Mesendoderm (in vitro differentiated cells): ENCODE measurements around the gene PRAMEF17.
"Not testable (repeated sequence)": the region's sequence is repeated elsewhere in the genome, so short reads cannot be mapped to it uniquely, and the experiment has no call there.

ENCODE experiments used
- DNase-seq: peaks from one replicate; pipeline ENCODE4 v3.0.0; 2013
- H2AK5ac ChIP-seq: 2 replicates; pipeline ENCODE4 v1.6.1; 2013; ENCODE audit warnings: low read length, inconsistent platforms
- H2BK120ac ChIP-seq: 2 replicates; pipeline ENCODE4 v1.6.1; 2013; ENCODE audit warnings: low read depth, mild to moderate bottlenecking, low read length, moderate library complexity, mixed read lengths
- H2BK15ac ChIP-seq: replicated peaks from 2 replicates; pipeline ENCODE4 v1.6.1; 2013; ENCODE audit warnings: low read depth, mild to moderate bottlenecking, moderate library complexity
- H2BK5ac ChIP-seq: 2 replicates; pipeline ENCODE4 v1.6.1; 2013; ENCODE audit warnings: low read length, inconsistent platforms
- H3K18ac ChIP-seq: 2 replicates; pipeline ENCODE4 v1.6.1; 2013; ENCODE audit warnings: mild to moderate bottlenecking, low read length, mixed read lengths
- H3K23ac ChIP-seq: one replicate; pipeline ENCODE4 v1.6.1; 2013; ENCODE audit warnings: low read length
- H3K27ac ChIP-seq: 2 replicates; pipeline ENCODE4 v1.5.1; 2013; ENCODE audit warnings: low read depth, mild to moderate bottlenecking, inconsistent platforms, low read length, moderate library complexity
- H3K27me3 ChIP-seq: 2 replicates; pipeline ENCODE4 v1.6.1; 2013; ENCODE audit warnings: low read length, control low read depth, mild to moderate bottlenecking, inconsistent platforms; ENCODE audit not compliant: insufficient read depth, poor library complexity
- H3K36me3 ChIP-seq: 2 replicates; pipeline ENCODE4 v1.6.1; 2013; ENCODE audit warnings: low read length, inconsistent platforms; ENCODE audit not compliant: control insufficient read depth, insufficient read depth
- H3K4ac ChIP-seq: one replicate; pipeline ENCODE4 v1.6.1; 2013; ENCODE audit warnings: low read depth, mild to moderate bottlenecking, low read length, moderate library complexity
- H3K4me1 ChIP-seq: 2 replicates; pipeline ENCODE4 v1.6.1; 2013; ENCODE audit warnings: low read depth, low read length, inconsistent platforms; ENCODE audit not compliant: control insufficient read depth
- H3K4me2 ChIP-seq: 2 replicates; pipeline ENCODE4 v1.6.1; 2013; ENCODE audit warnings: low read length
- H3K4me3 ChIP-seq: 2 replicates; pipeline ENCODE4 v1.5.1; 2013; ENCODE audit warnings: mild to moderate bottlenecking, low read length
- H3K56ac ChIP-seq: one replicate; pipeline ENCODE4 v1.6.1; 2013; ENCODE audit warnings: low read length
- H3K79me1 ChIP-seq: 2 replicates; pipeline ENCODE4 v1.6.1; 2013; ENCODE audit warnings: low read length, inconsistent platforms
- H3K79me2 ChIP-seq: 2 replicates; pipeline ENCODE4 v1.6.1; 2013; ENCODE audit warnings: mild to moderate bottlenecking, low read length; ENCODE audit not compliant: control insufficient read depth, insufficient read depth
- H3K9ac ChIP-seq: 2 replicates; pipeline ENCODE4 v1.6.1; 2013; ENCODE audit warnings: low read length, inconsistent platforms
- H4K5ac ChIP-seq: one replicate; pipeline ENCODE4 v1.6.1; 2013; ENCODE audit warnings: low read length
- H4K8ac ChIP-seq: one replicate; pipeline ENCODE4 v1.6.1; 2013; ENCODE audit warnings: low read depth, mild to moderate bottlenecking, control low read depth, low read length, moderate library complexity
- WGBS: extraction: QIAGEN DNeasy Blood & Tissue Kit; methylation state at CpG from one replicate; pipeline ENCODE4 v1.1.7; 2013; ENCODE audit warnings: low lambda C conversion rate, missing lambda C conversion rate; ENCODE audit not compliant: insufficient coverage; ENCODE audit errors: extremely low coverage; 5-methylcytosine and 5-hydroxymethylcytosine counted together

The PRAMEF17 gene

DNA sequence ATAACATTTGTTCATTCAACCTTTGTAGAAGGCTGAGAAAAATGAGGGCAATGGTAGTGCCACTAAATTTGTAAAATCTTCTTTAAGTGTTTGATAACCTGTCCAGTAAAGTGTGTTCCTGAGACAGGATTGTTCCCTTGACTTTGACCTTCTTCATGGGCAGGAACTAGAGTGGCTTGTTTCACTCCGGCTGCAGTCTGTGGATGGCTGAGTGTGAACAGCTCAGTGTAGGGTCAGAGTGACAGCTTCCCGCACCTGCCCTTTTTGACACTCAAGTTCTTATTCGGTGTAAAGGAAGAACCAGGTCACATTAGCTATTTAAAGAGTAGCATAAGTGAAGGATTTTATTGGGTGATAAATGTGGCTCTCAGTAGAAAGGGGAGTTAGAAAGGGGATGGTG lies 9.1 kb upstream of the PRAMEF17 start:
- WGBS: no CpG with 5 or more reads among the region's 3 CpGs
- not testable (repeated sequence) for H3K4me2 ChIP-seq, H3K4me3 ChIP-seq, H3K4ac ChIP-seq, H3K56ac ChIP-seq, H3K79me1 ChIP-seq, H3K27me3 ChIP-seq, H3K79me2 ChIP-seq, H3K9ac ChIP-seq, H3K23ac ChIP-seq, H3K27ac ChIP-seq, H2BK5ac ChIP-seq, H2BK15ac ChIP-seq, H3K36me3 ChIP-seq, H4K5ac ChIP-seq, H3K18ac ChIP-seq, H2AK5ac ChIP-seq, H3K4me1 ChIP-seq, DNase-seq, H4K8ac ChIP-seq, H2BK120ac ChIP-seq

DNA sequence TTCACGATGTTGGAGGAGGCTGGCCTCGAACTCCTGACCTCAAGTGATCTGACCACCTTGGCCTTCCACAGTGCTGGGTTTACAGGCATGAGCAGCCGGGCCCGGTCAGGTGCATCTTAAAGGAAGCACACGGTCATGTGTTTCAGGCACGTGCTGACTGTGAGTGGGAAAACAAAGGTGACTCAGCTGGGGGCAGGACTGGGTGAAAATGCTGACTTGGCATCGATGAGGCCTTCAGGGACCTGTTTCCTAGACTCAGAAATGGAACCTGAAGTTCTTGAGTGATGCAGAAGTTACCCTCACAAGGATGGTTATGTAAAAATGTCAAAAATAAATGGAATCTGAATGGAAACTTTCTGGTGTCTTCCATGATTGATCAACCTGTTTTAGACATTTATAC lies 3.6 kb downstream of the PRAMEF17 start:
- not testable (repeated sequence) for H3K56ac ChIP-seq, H2BK15ac ChIP-seq, H2BK120ac ChIP-seq, H3K18ac ChIP-seq, H3K36me3 ChIP-seq, H3K4me3 ChIP-seq, H3K79me2 ChIP-seq, H4K8ac ChIP-seq, DNase-seq, H3K23ac ChIP-seq, H3K4me2 ChIP-seq, H2AK5ac ChIP-seq, H3K4me1 ChIP-seq, H2BK5ac ChIP-seq, H4K5ac ChIP-seq, H3K9ac ChIP-seq, H3K4ac ChIP-seq, H3K27ac ChIP-seq, H3K79me1 ChIP-seq, H3K27me3 ChIP-seq
- no CpG with 5 or more reads among the region's 7 CpGs for WGBS

DNA sequence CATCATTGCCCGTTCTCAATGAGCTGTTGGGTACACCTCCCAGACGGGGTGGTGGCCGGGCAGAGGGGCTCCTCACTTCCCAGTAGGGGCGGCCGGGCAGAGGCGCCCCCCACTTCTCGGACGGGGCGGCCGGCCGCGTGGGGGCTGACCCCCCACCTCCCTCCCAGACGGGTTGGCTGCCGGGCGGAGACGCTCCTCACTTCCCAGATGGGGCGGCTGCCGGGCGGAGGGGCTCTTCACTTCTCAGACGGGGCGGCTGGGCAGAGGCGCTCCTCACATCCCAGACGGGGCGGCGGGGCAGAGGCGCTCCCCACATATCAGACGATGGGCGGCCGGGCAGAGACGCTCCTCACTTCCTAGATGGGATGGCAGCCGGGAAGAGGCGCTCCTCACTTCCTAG lies 5.3 kb downstream of the PRAMEF17 start:
- H2AK5ac ChIP-seq, H3K4me2 ChIP-seq, H3K56ac ChIP-seq, H3K27me3 ChIP-seq, DNase-seq, H2BK120ac ChIP-seq, H3K4me3 ChIP-seq, H3K79me2 ChIP-seq, H3K23ac ChIP-seq, H2BK5ac ChIP-seq, H3K36me3 ChIP-seq, H4K8ac ChIP-seq, H3K4ac ChIP-seq, H4K5ac ChIP-seq, H3K27ac ChIP-seq, H3K79me1 ChIP-seq, H3K9ac ChIP-seq, H3K18ac ChIP-seq, H3K4me1 ChIP-seq, H2BK15ac ChIP-seq: not testable (repeated sequence)
- WGBS: no CpG with 5 or more reads among the region's 32 CpGs

DNA sequence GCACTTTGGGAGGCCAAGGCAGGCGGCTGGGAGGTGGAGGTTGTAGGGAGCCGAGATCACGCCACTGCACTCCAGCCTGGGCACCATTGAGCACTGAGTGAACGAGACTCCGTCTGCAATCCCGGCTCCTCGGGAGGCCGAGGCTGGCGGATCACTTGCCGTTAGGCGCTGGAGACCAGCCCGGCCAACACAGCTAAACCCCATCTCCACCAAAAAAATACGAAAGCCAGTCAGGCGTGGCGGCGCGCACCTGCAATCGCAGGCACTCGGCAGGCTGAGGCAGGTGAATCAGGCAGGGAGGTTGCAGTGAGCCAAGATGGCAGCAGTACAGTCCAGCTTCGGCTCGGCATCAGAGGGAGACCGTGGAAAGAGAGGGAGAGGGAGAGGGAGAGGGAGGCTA lies 5.9 kb downstream of the PRAMEF17 start:
- H3K4me3 ChIP-seq, H3K27me3 ChIP-seq, H2BK15ac ChIP-seq, H3K23ac ChIP-seq, H3K4me1 ChIP-seq, H4K8ac ChIP-seq, H3K18ac ChIP-seq, H3K79me1 ChIP-seq, H3K79me2 ChIP-seq, H3K4me2 ChIP-seq, H3K27ac ChIP-seq, H3K9ac ChIP-seq, H4K5ac ChIP-seq, H2BK120ac ChIP-seq, H3K36me3 ChIP-seq, H2BK5ac ChIP-seq, H3K4ac ChIP-seq, DNase-seq, H2AK5ac ChIP-seq, H3K56ac ChIP-seq: not testable (repeated sequence)
- no CpG with 5 or more reads among the region's 22 CpGs for WGBS

DNA sequence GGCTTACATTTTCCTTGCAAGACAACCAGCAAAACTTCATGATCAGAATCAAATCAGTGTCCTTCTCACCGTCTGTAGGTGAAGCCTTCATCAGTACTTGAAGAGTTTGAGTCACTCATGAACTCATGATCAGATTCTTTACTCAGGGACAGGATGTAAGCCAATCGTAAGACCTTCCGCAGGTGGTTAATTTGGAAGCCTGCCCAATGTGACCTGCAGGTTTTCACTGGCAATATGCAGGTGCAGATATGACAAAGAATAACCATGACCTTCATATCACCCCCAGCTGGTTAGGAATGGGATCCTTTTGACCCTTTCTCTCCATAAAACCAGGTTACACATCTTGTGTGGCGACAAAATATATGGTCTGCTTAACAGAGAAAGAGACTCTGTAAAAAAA lies 18.4 kb downstream of the PRAMEF17 start:
- H3K4ac ChIP-seq: no peak overlapping the region
- H3K27ac ChIP-seq: no peak overlapping the region
- no peak overlapping the region for H3K23ac ChIP-seq
- H3K56ac ChIP-seq: no peak overlapping the region
- H3K27me3 ChIP-seq: no peaks in the 10 kb centered on the region
- WGBS: no CpG with 5 or more reads among the region's 4 CpGs
- H3K4me2 ChIP-seq: no peak overlapping the region
- H4K5ac ChIP-seq: no peak overlapping the region
- DNase-seq: no peak
- H3K79me2 ChIP-seq: no peaks in the 10 kb centered on the region
- no peak overlapping the region for H2AK5ac ChIP-seq
- H2BK120ac ChIP-seq: no peak overlapping the region
- no peak overlapping the region for H3K9ac ChIP-seq
- H3K18ac ChIP-seq: no peak overlapping the region
- H3K36me3 ChIP-seq: no peaks in the 10 kb centered on the region
- H4K8ac ChIP-seq: no peak overlapping the region
- H3K79me1 ChIP-seq: no peaks in the 10 kb centered on the region
- no peaks in the 10 kb centered on the region for H3K4me1 ChIP-seq
- H3K4me3 ChIP-seq: no peak overlapping the region
- H2BK5ac ChIP-seq: no peak overlapping the region
- no peak overlapping the region for H2BK15ac ChIP-seq

DNA sequence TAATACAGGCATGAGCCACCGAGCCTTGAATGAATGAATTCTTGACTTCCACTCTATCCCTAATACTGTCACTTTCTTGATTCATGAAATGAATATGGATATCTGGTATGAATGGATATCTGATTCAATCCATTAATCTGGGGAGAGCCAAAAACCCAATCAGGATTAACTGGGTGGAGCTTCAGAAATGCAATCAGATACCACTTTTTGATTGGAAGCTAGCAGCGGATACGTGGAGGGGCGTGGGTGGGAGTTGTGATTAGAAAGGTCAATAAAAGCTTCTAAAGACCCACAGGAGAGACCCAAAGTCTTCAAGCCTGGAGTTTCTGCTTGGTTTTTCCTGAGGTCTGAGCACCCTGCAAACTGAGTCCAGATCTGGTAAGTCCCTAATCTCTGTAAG lies 20.7 kb downstream of the PRAMEF17 start, which contains the start of gene PRAMEF20:
TSS of gene PRAMEF20 (plus strand) at position 301 of the 400 bp plus-strand sequence. CDS start 5,905 bp downstream, outside the sequence.
- not testable (repeated sequence) for H3K9ac ChIP-seq, H3K23ac ChIP-seq, DNase-seq, H3K79me2 ChIP-seq, H2BK5ac ChIP-seq, H3K79me1 ChIP-seq, H3K56ac ChIP-seq, H3K18ac ChIP-seq, H2BK120ac ChIP-seq, H3K36me3 ChIP-seq, H3K4me2 ChIP-seq, H4K8ac ChIP-seq, H2BK15ac ChIP-seq, H3K4me1 ChIP-seq, H3K4me3 ChIP-seq, H3K27me3 ChIP-seq, H2AK5ac ChIP-seq, H3K4ac ChIP-seq, H3K27ac ChIP-seq, H4K5ac ChIP-seq
- WGBS: no CpG with 5 or more reads among the region's 4 CpGs
